Fibroblast of lung (primary cell): Measurements from ENCODE around the gene PSAP. TPM values are rescaled to one million over a fixed set of nuclear protein-coding genes. Genes with fewer than 3 reads are reported as not detected.

Experiments used
- DNase-seq, 2 donors: peaks; one replicate each; pipeline versions ENCODE4 v3.0.0 to v3.0.0-alpha.2; 2010; ENCODE audit warnings: low read depth in 2 of 2
- H2AFZ ChIP-seq: 2 replicates; pipeline ENCODE4 v1.5.1; 2012; ENCODE audit warnings: low read length, control low read depth, inconsistent platforms
- H3K27ac ChIP-seq: 2 replicates; pipeline ENCODE4 v1.5.1; 2011; ENCODE audit warnings: low read length, control low read depth; ENCODE audit not compliant: insufficient read depth
- H3K27me3 ChIP-seq: 2 replicates; pipeline ENCODE4 v1.5.1; 2011; ENCODE audit warnings: mild to moderate bottlenecking, low read length; ENCODE audit not compliant: control insufficient read depth, insufficient read depth
- H3K36me3 ChIP-seq: 2 replicates; pipeline ENCODE4 v1.5.1; 2011; ENCODE audit warnings: low read length; ENCODE audit not compliant: control insufficient read depth, insufficient read depth
- H3K4me1 ChIP-seq: 2 replicates; pipeline ENCODE4 v1.5.1; 2011; ENCODE audit warnings: low read length; ENCODE audit not compliant: control insufficient read depth, insufficient read depth; ENCODE audit errors: extremely low read depth
- H3K4me2 ChIP-seq: 2 replicates; pipeline ENCODE4 v1.5.1; 2011; ENCODE audit warnings: low read length, control low read depth; ENCODE audit not compliant: insufficient read depth; ENCODE audit errors: extremely low read depth
- H3K4me3 ChIP-seq, 4 experiments: fragments of 200-600 bp in 1 of 4; sonication (generic) in 1 of 4; replicated peaks in 1 of 4; 2 replicates each; pipeline ENCODE4 v1.5.1; 2011 to 2016; ENCODE audit warnings: low read length in 4 of 4, low read depth in 3 of 4, mild to moderate bottlenecking in 3 of 4, control low read depth in 2 of 4, inconsistent platforms in 1 of 4, mixed read lengths in 1 of 4; ENCODE audit not compliant: insufficient read depth in 1 of 4; ENCODE audit errors: control extremely low read depth in 1 of 4
- H3K79me2 ChIP-seq: 2 replicates; pipeline ENCODE4 v1.5.1; 2012; ENCODE audit warnings: mild to moderate bottlenecking, low read length, inconsistent platforms; ENCODE audit not compliant: control insufficient read depth, insufficient read depth
- H3K9ac ChIP-seq: 2 replicates; pipeline ENCODE4 v1.5.1; 2011; ENCODE audit warnings: mild to moderate bottlenecking, low read length, control low read depth; ENCODE audit not compliant: insufficient read depth
- H3K9me3 ChIP-seq: 2 replicates; pipeline ENCODE4 v1.5.1; 2012; ENCODE audit warnings: low read depth, low read length; ENCODE audit not compliant: control insufficient read depth, insufficient read depth
- H4K20me1 ChIP-seq: 2 replicates; pipeline ENCODE4 v1.5.1; 2011; ENCODE audit warnings: low read length; ENCODE audit not compliant: control insufficient read depth, insufficient read depth; ENCODE audit errors: extremely low read depth
- CTCF ChIP-seq, 2 donors: IDR thresholded peaks in 1 of 2; conservative IDR thresholded peaks in 1 of 2; 1 replicate in 1 of 2; 2 replicates in 1 of 2; pipeline ENCODE4 v1.5.1; 2011 to 2012; ENCODE audit warnings: low read length in 2 of 2, control low read depth in 1 of 2, inconsistent platforms in 1 of 2, low read depth in 1 of 2, mild to moderate bottlenecking in 1 of 2
- EZH2 ChIP-seq: IDR thresholded peaks from 2 replicates; pipeline ENCODE4 v1.5.1; 2012; ENCODE audit warnings: low read length, control low read depth, mild to moderate bottlenecking; ENCODE audit errors: missing control alignments
- polyA plus RNA-seq, 2 donors: library from polyadenylated mRNA; depleted of rRNA in 1 of 2; stranded (reverse) in 1 of 2; unstranded in 1 of 2; fragments of >200 nt; gene quantifications; 2 replicates each; pipeline ENCODE4 v1.2.1, GENCODE V29; 2011 to 2012; ENCODE audit warnings: missing spikeins in 1 of 2
- total RNA-seq: library from RNA; depleted of rRNA; stranded (reverse); fragments of >200 nt; gene quantifications from 2 replicates; pipeline ENCODE4 v1.2.1, GENCODE V29; 2014

PSAP gene
- total and polyA plus RNA-seq, 2 donors (not counting 1 experiment from before 2014, with no cell fraction given): 1,180 to 1,566 TPM

- Histone ChIP-seq H3K4me2 (no peak overlapping the region), H3K36me3 (no peaks in the 10 kb centered on the region), H3K79me2 (no peaks in the 10 kb centered on the region), H3K9me3 (no peaks in the 10 kb centered on the region), H3K27ac (no peak overlapping the region), H3K4me1 (no peaks in the 10 kb centered on the region), H3K9ac (no peak overlapping the region), H2AFZ (no peak overlapping the region), H3K27me3 (peaks cover 13% of the 10 kb centered on the region), H3K4me3 (no peak overlapping the region), H4K20me1 (no peaks in the 10 kb centered on the region)
- no peak for DNase-seq
- TF ChIP-seq EZH2 (no peak), CTCF (conservative IDR thresholded peaks at IDR 0.05 in 1 of 2, IDR thresholded peaks at IDR 0.05 in 1 of 2; ENCODE audit: low read depth in 1 of 2, low read length in 2 of 2) (no peak)
Measured at GRCh38 chr10:71780719-71781118, 70.3 kb downstream of the PSAP start.

GRCh38 chr10:71780156-71780555 is 70.9 kb downstream of the PSAP start:
- Histone ChIP-seq H3K4me1 (no peaks in the 10 kb centered on the region), H3K9ac (no peak overlapping the region), H4K20me1 (no peaks in the 10 kb centered on the region), H3K79me2 (no peaks in the 10 kb centered on the region), H3K9me3 (no peaks in the 10 kb centered on the region), H3K27ac (no peak overlapping the region), H2AFZ (no peak overlapping the region), H3K36me3 (no peaks in the 10 kb centered on the region), H3K27me3 (peaks cover 13% of the 10 kb centered on the region), H3K4me2 (no peak overlapping the region), H3K4me3 (no peak overlapping the region)
- TF ChIP-seq EZH2 (no peak), CTCF (conservative IDR thresholded peaks at IDR 0.05 in 1 of 2, IDR thresholded peaks at IDR 0.05 in 1 of 2; ENCODE audit: low read depth in 1 of 2, low read length in 2 of 2) (no peak)
- no peak for DNase-seq

- no peaks in the 10 kb centered on the region for H4K20me1 ChIP-seq
- H3K27ac ChIP-seq: no peak overlapping the region
- no peaks in the 10 kb centered on the region for H3K79me2 ChIP-seq
- no peak overlapping the region for H3K4me2 ChIP-seq
- no peaks in the 10 kb centered on the region for H3K9me3 ChIP-seq
- no peaks in the 10 kb centered on the region for H3K36me3 ChIP-seq
- no peak overlapping the region for H3K9ac ChIP-seq
- peaks cover 13% of the 10 kb centered on the region for H3K27me3 ChIP-seq
- TF ChIP-seq CTCF (conservative IDR thresholded peaks at IDR 0.05 in 1 of 2, IDR thresholded peaks at IDR 0.05 in 1 of 2; ENCODE audit: low read depth in 1 of 2, low read length in 2 of 2): no peak
- no peak for TF ChIP-seq EZH2
- DNase-seq: no peak
- H2AFZ ChIP-seq: no peak overlapping the region
- no peaks in the 10 kb centered on the region for H3K4me1 ChIP-seq
- H3K4me3 ChIP-seq: no peak overlapping the region
Measured at GRCh38 chr10:71779641-71780040, 71.4 kb downstream of the PSAP start.
